GM23248 (cell line): ENCODE measurements around the gene LYPD6B.

ENCODE experiments used
- EZH2 ChIP-seq: fragments of 200-600 bp; sonication (generic); IDR thresholded peaks from 2 replicates; pipeline ENCODE4 v1.6.1; 2018; ENCODE audit warnings: antibody characterized with exemption, mild to moderate bottlenecking; ENCODE audit not compliant: insufficient read depth, poor library complexity, severe bottlenecking
- EZH2phosphoT487 ChIP-seq: fragments of 200-600 bp; sonication (generic); IDR thresholded peaks from 2 replicates; pipeline ENCODE4 v1.6.1; 2018; ENCODE audit warnings: antibody characterized with exemption, moderate library complexity, mild to moderate bottlenecking, low read depth; ENCODE audit not compliant: insufficient read depth

GRCh38 chr2:149178612-149179011 lies 140.1 kb downstream of the LYPD6B start:
- TF ChIP-seq EZH2phosphoT487 (no peak), EZH2 (no peak)
